SK-N-SH (cell line): ENCODE measurements around the gene RNASE8. TPM values are rescaled to one million over a fixed set of nuclear protein-coding genes. Genes with fewer than 3 reads are reported as not detected.

ENCODE experiments used
- CTCF ChIA-PET: fragments of 300-600, 350-600 bp; formaldehyde crosslinking; extraction: SDS; loops from one replicate; lab custom pipeline; 2021; lab: Yijun Ruan, JAX
- POLR2A ChIA-PET: fragments of 350-600 bp; sonication (Branson Sonifier 250); formaldehyde crosslinking; extraction: SDS; loops from one replicate; lab custom pipeline; 2020; ENCODE audit warnings: antibody characterized with exemption, inconsistent platforms; lab: Yijun Ruan, JAX
- DNase-seq: peaks from one replicate; pipeline ENCODE4 v3.0.0; 2012
- H2AFZ ChIP-seq: fragments of 200-600 bp; sonication (generic); 2 replicates; pipeline ENCODE4 v1.8.1; 2016; ENCODE audit warnings: antibody characterized with exemption, mild to moderate bottlenecking, low read depth
- H3F3A ChIP-seq: fragments of 200-600 bp; sonication (generic); replicated peaks from 2 replicates; pipeline ENCODE3; 2016; ENCODE audit warnings: antibody characterized with exemption, mild to moderate bottlenecking; ENCODE audit not compliant: insufficient read depth
- H3K27ac ChIP-seq, 2 experiments: fragments of 200-500 bp in 1 of 2; fragments of 200-600 bp in 1 of 2; sonication (Bioruptor generic) in 1 of 2; sonication (generic), shearing (Covaris generic) in 1 of 2; 2 replicates each; pipeline versions ENCODE4 v1.5.1 to v1.6.1; 2014 to 2016; ENCODE audit warnings: low read depth in 2 of 2, inconsistent platforms in 1 of 2, low read length in 1 of 2, mild to moderate bottlenecking in 1 of 2, mixed read lengths in 1 of 2
- H3K27me3 ChIP-seq: fragments of 200-600 bp; sonication (generic), shearing (Covaris generic); 2 replicates; pipeline ENCODE4 v1.6.1; 2016; ENCODE audit warnings: mixed run types; ENCODE audit not compliant: insufficient read depth
- H3K36me3 ChIP-seq, 2 experiments: fragments of 200-500 bp in 1 of 2; fragments of 200-600 bp in 1 of 2; sonication (Bioruptor generic) in 1 of 2; sonication (generic) in 1 of 2; replicated peaks in 1 of 2; 2 replicates each; pipeline versions ENCODE3 to v1.5.1; 2014 to 2016; ENCODE audit warnings: low read length in 1 of 2, mild to moderate bottlenecking in 1 of 2; ENCODE audit not compliant: insufficient read depth in 2 of 2, control insufficient read depth in 1 of 2
- H3K4me1 ChIP-seq, 2 experiments: fragments of 200-500 bp in 1 of 2; fragments of 200-600 bp in 1 of 2; sonication (Bioruptor generic) in 1 of 2; sonication (generic), shearing (Covaris generic) in 1 of 2; 2 replicates each; pipeline versions ENCODE4 v1.5.1 to v1.6.1; 2014 to 2016; ENCODE audit warnings: low read depth in 1 of 2, low read length in 1 of 2, mixed run types in 1 of 2; ENCODE audit not compliant: insufficient read depth in 2 of 2, control insufficient read depth in 1 of 2
- H3K4me2 ChIP-seq: fragments of 200-600 bp; sonication (generic), shearing (Covaris generic); 2 replicates; pipeline ENCODE4 v1.6.1; 2017; ENCODE audit warnings: mixed run types
- H3K4me3 ChIP-seq, 2 experiments: fragments of 200-500 bp in 1 of 2; fragments of 200-600 bp in 1 of 2; sonication (Bioruptor generic) in 1 of 2; sonication (generic), shearing (Covaris generic) in 1 of 2; 2 replicates each; pipeline versions ENCODE4 v1.5.1 to v1.8.1; 2014 to 2016; ENCODE audit warnings: low read depth in 2 of 2, inconsistent platforms in 1 of 2, low read length in 1 of 2, mild to moderate bottlenecking in 1 of 2, mixed read lengths in 1 of 2, moderate library complexity in 1 of 2
- H3K79me2 ChIP-seq: fragments of 200-600 bp; sonication (generic); 2 replicates; pipeline ENCODE4 v1.8.1; 2017; ENCODE audit warnings: mild to moderate bottlenecking; ENCODE audit not compliant: insufficient read depth
- H3K9ac ChIP-seq: fragments of 200-600 bp; sonication (generic); 2 replicates; pipeline ENCODE4 v1.6.1; 2017; ENCODE audit warnings: mixed run types
- H3K9me2 ChIP-seq: fragments of 200-600 bp; sonication (generic); 2 replicates; pipeline ENCODE4 v1.6.1; 2017; ENCODE audit warnings: mixed run types
- H3K9me3 ChIP-seq: fragments of 200-600 bp; sonication (generic); 2 replicates; pipeline ENCODE4 v1.6.1; 2017; ENCODE audit warnings: mixed run types, mild to moderate bottlenecking, moderate library complexity
- H4K20me1 ChIP-seq: fragments of 200-600 bp; sonication (generic); 2 replicates; pipeline ENCODE4 v1.6.1; 2017; ENCODE audit warnings: mild to moderate bottlenecking, mixed run types; ENCODE audit not compliant: insufficient read depth
- CTCF ChIP-seq: fragments of 200-600 bp; sonication (generic); IDR thresholded peaks from 2 replicates; pipeline ENCODE4 v1.6.1; 2017; ENCODE audit warnings: antibody characterized with exemption, mild to moderate bottlenecking, moderate library complexity
- EP300 ChIP-seq, 2 experiments: IDR thresholded peaks; 2 replicates each; pipeline versions ENCODE4 v1.4.0 to v1.6.1; 2012; ENCODE audit warnings: borderline replicate concordance in 1 of 2, low read depth in 1 of 2, low read length in 1 of 2
- NRF1 ChIP-seq: IDR thresholded peaks from 2 replicates; pipeline ENCODE4 v1.6.1; 2012; ENCODE audit warnings: low read depth, mild to moderate bottlenecking, low read length
- RAD21 ChIP-seq: IDR thresholded peaks from 2 replicates; pipeline ENCODE4 v1.6.1; 2012; ENCODE audit warnings: mild to moderate bottlenecking, low read length
- REST ChIP-seq: IDR thresholded peaks from 2 replicates; pipeline ENCODE4 v1.6.1; 2012; ENCODE audit warnings: mild to moderate bottlenecking, low read depth, low read length, moderate library complexity
- SMC3 ChIP-seq: IDR thresholded peaks from 2 replicates; pipeline ENCODE4 v1.6.1; 2012; ENCODE audit warnings: low read depth, low read length, improper control_type of control experiment
- WGBS: methylation state at CpG from one replicate; pipeline ENCODE4 v1.1.6; 2017; ENCODE audit warnings: low lambda C conversion rate; 5-methylcytosine and 5-hydroxymethylcytosine counted together
- polyA plus RNA-seq, 3 experiments: library from polyadenylated mRNA; depleted of rRNA; stranded (reverse); fragments of >200 nt; gene quantifications; 2 replicates each; pipeline ENCODE4 v1.2.3, GENCODE V29; 2012

Gene RNASE8
- polyA plus RNA-seq, 1 of the 3 experiments (the other 2 are of a cell fraction) = not detected

GRCh38 chr14:21068521-21069387 is 11.1 kb downstream of the RNASE8 start:
- Histone ChIP-seq H3K27me3 (no peaks in the 10 kb centered on the region), H2AFZ (peak overlapping the region; percentile 87), H3F3A (peaks cover 31% of the 10 kb centered on the region), H3K27ac (peak overlapping the region; percentile 98 to 99), H3K79me2 (peaks cover 39% of the 10 kb centered on the region), H3K9me2 (no peaks in the 10 kb centered on the region), H3K4me3 (peak overlapping the region; percentile 81 to 89), H4K20me1 (no peaks in the 10 kb centered on the region), H3K36me3 (peaks cover 7 to 13% of the 10 kb centered on the region in 2 experiments), H3K9me3 (no peaks in the 10 kb centered on the region), H3K9ac (peak overlapping the region; percentile 93), H3K4me1 (peaks cover 25 to 26% of the 10 kb centered on the region in 2 experiments), H3K4me2 (peak overlapping the region; percentile 95)
- peak; percentile 74 for TF ChIP-seq RAD21
- 0 out of 2 replicates have a peak, but pooled peaks have one; percentile 11 for TF ChIP-seq NRF1
- no peak for TF ChIP-seq EP300 (IDR thresholded peaks at IDR 0.05; ENCODE audit: borderline replicate concordance in 1 of 2, low read depth in 1 of 2, low read length in 1 of 2)
- peak; percentile 69 for TF ChIP-seq CTCF
- TF ChIP-seq SMC3 = peak; percentile 62
- no peak for TF ChIP-seq REST
- ChIA-PET POLR2A (interaction anchor here (0.6 to 1.5 kb wide), 3 partner anchors 24 to 54 kb away, joined by 3 to 7 read pairs (median 3); no protein-coding TSS in a partner anchor), CTCF (interaction anchor here (0.6 to 13.2 kb wide), 22 partner anchors 11 to 68 kb away, joined by 3 to 296 read pairs (median 6); partner anchors contain the start of genes TMEM253 and ZNF219)
- peak; percentile 67 for DNase-seq
- 43% methylated on average over 40 of the region's 45 CpGs for WGBS
